CD14-positive monocyte (primary cell): ENCODE data around the gene HCRTR1. TPM values are rescaled to one million over a fixed set of nuclear protein-coding genes. Genes with fewer than 3 reads are reported as not detected.

Experiments used
- DNase-seq, 3 donors: peaks; one replicate each; pipeline ENCODE4 v3.0.0-alpha.2; 2011 to 2022
- H2AFZ ChIP-seq: 2 replicates; pipeline ENCODE4 v1.6.0; 2012; ENCODE audit warnings: mild to moderate bottlenecking, low read depth, low read length, inconsistent platforms; ENCODE audit not compliant: insufficient read depth, poor library complexity, severe bottlenecking
- H3K27ac ChIP-seq, 2 donors: 1 replicate in 1 of 2; 2 replicates in 1 of 2; pipeline ENCODE4 v1.5.1; 2012 to 2013; ENCODE audit warnings: low read length in 2 of 2, control low read depth in 1 of 2, inconsistent platforms in 1 of 2, low read depth in 1 of 2, mild to moderate bottlenecking in 1 of 2
- H3K27me3 ChIP-seq, 2 donors: one replicate each; pipeline versions ENCODE4 v1.6.0 to v1.6.1; 2011 to 2013; ENCODE audit warnings: low read length in 2 of 2; ENCODE audit not compliant: control insufficient read depth in 2 of 2, insufficient read depth in 2 of 2
- H3K36me3 ChIP-seq, 2 donors: replicated peaks in 1 of 2; 1 replicate in 1 of 2; 2 replicates in 1 of 2; pipeline versions ENCODE4 v1.5.1 to v1.6.1; 2012 to 2013; ENCODE audit warnings: low read length in 2 of 2, control low read depth in 1 of 2, inconsistent platforms in 1 of 2, mild to moderate bottlenecking in 1 of 2; ENCODE audit not compliant: insufficient read depth in 2 of 2, control insufficient read depth in 1 of 2
- H3K4me1 ChIP-seq, 2 donors: 1 replicate in 1 of 2; 2 replicates in 1 of 2; pipeline versions ENCODE4 v1.5.1 to v1.6.1; 2012 to 2013; ENCODE audit warnings: low read length in 2 of 2, control low read depth in 1 of 2, inconsistent platforms in 1 of 2, mild to moderate bottlenecking in 1 of 2, moderate library complexity in 1 of 2; ENCODE audit not compliant: insufficient read depth in 2 of 2, control insufficient read depth in 1 of 2
- H3K4me2 ChIP-seq: replicated peaks from 2 replicates; pipeline ENCODE3; 2012; ENCODE audit warnings: low read length, moderate library complexity, mild to moderate bottlenecking; ENCODE audit not compliant: poor library complexity, severe bottlenecking; ENCODE audit errors: extremely low read depth
- H3K4me3 ChIP-seq, 3 experiments: fragments of 200-600 bp in 1 of 3; sonication (generic) in 1 of 3; replicated peaks in 1 of 3; 1 replicate in 2 of 3; 2 replicates in 1 of 3; pipeline ENCODE4 v1.5.1; 2011 to 2013; ENCODE audit warnings: low read length in 3 of 3, mild to moderate bottlenecking in 3 of 3, control low read depth in 2 of 3, low read depth in 2 of 3, inconsistent platforms in 1 of 3, moderate library complexity in 1 of 3
- H3K79me2 ChIP-seq: 2 replicates; pipeline ENCODE4 v1.6.0; 2012; ENCODE audit warnings: mild to moderate bottlenecking, control low read depth, inconsistent platforms, low read length, moderate library complexity; ENCODE audit not compliant: insufficient read depth
- H3K9ac ChIP-seq: 2 replicates; pipeline ENCODE4 v1.6.0; 2017; ENCODE audit warnings: low read length, mild to moderate bottlenecking; ENCODE audit not compliant: insufficient read depth, poor library complexity, severe bottlenecking
- H3K9me3 ChIP-seq, 2 donors: replicated peaks in 1 of 2; 1 replicate in 1 of 2; 2 replicates in 1 of 2; pipeline versions ENCODE4 v1.5.1 to v1.6.1; 2012 to 2013; ENCODE audit warnings: low read length in 2 of 2, control low read depth in 1 of 2; ENCODE audit not compliant: control insufficient read depth in 1 of 2, insufficient read depth in 1 of 2
- H4K20me1 ChIP-seq: 2 replicates; pipeline ENCODE4 v1.6.0; 2012; ENCODE audit warnings: mild to moderate bottlenecking, low read length, control low read depth, moderate library complexity; ENCODE audit not compliant: insufficient read depth
- H3K27ac Mint-ChIP-seq, 7 donors: one replicate each; pipeline ENCODE4 v1.8.0; 2020; ENCODE audit warnings: mild to moderate bottlenecking in 7 of 7, mixed read lengths in 7 of 7, moderate library complexity in 6 of 7, inconsistent platforms in 2 of 7
- H3K27me3 Mint-ChIP-seq, 3 donors: one replicate each; pipeline ENCODE4 v1.8.0; 2021 to 2022; ENCODE audit warnings: low read depth in 3 of 3, mild to moderate bottlenecking in 3 of 3, mixed read lengths in 3 of 3, moderate library complexity in 3 of 3, inconsistent platforms in 1 of 3
- H3K36me3 Mint-ChIP-seq, 2 donors: one replicate each; pipeline ENCODE4 v1.8.0; 2020; ENCODE audit warnings: mixed read lengths in 2 of 2, inconsistent platforms in 1 of 2, mild to moderate bottlenecking in 1 of 2
- H3K4me1 Mint-ChIP-seq: one replicate; pipeline ENCODE4 v1.8.0; 2020; ENCODE audit warnings: mild to moderate bottlenecking, mixed read lengths
- H3K4me3 Mint-ChIP-seq, 2 donors: one replicate each; pipeline ENCODE4 v1.8.0; 2020; ENCODE audit warnings: mild to moderate bottlenecking in 2 of 2, mixed read lengths in 2 of 2, moderate library complexity in 1 of 2
- H3K9me3 Mint-ChIP-seq, 7 donors: one replicate each; pipeline ENCODE4 v1.8.0; 2020 to 2022; ENCODE audit warnings: mixed read lengths in 7 of 7, mild to moderate bottlenecking in 6 of 7, moderate library complexity in 6 of 7, inconsistent platforms in 2 of 7
- WGBS: methylation state at CpG from one replicate; pipeline ENCODE4 v1.1.5; 2013; ENCODE audit warnings: missing lambda C conversion rate; ENCODE audit not compliant: insufficient coverage; 5-methylcytosine and 5-hydroxymethylcytosine counted together
- intact Hi-C, 2 donors: fragments of 100-400 bp; cut with micrococcal nuclease; formaldehyde crosslinking; loops; one replicate each; pipeline versions ENCODE4 v1.15.0 to v1.15.1; 2023
- polyA plus RNA-seq, 3 donors: library from polyadenylated mRNA; depleted of rRNA in 1 of 3; unstranded in 2 of 3; stranded (reverse) in 1 of 3; fragments of 300-500 nt in 2 of 3; fragments of >200 nt in 1 of 3; fragmentation: Illumina TruSeq in 2 of 3; gene quantifications; 1 replicate in 2 of 3; 2 replicates in 1 of 3; pipeline ENCODE4 v1.2.3, GENCODE V29; 2012 to 2021
- TF ChIP-seq, protein P1 (sequence below): fragments of 200-600 bp; IDR thresholded peaks from one replicate; pipeline ENCODE4 v1.8.0; 2022; ENCODE audit warnings: antibody characterized with exemption, mild to moderate bottlenecking

HCRTR1 gene
- polyA plus RNA-seq, 3 donors: not detected

- H3K4me1 Mint-ChIP-seq: peaks cover 13% of the 10 kb centered on the region
- peak overlapping the region; percentile 76 for H2AFZ ChIP-seq
- intact Hi-C loops: loop anchor here in 1 of 2 donors (10.0 kb wide), 1 partner anchor 395 kb away; no protein-coding TSS in a partner anchor
- TF ChIP-seq, protein P1, sequence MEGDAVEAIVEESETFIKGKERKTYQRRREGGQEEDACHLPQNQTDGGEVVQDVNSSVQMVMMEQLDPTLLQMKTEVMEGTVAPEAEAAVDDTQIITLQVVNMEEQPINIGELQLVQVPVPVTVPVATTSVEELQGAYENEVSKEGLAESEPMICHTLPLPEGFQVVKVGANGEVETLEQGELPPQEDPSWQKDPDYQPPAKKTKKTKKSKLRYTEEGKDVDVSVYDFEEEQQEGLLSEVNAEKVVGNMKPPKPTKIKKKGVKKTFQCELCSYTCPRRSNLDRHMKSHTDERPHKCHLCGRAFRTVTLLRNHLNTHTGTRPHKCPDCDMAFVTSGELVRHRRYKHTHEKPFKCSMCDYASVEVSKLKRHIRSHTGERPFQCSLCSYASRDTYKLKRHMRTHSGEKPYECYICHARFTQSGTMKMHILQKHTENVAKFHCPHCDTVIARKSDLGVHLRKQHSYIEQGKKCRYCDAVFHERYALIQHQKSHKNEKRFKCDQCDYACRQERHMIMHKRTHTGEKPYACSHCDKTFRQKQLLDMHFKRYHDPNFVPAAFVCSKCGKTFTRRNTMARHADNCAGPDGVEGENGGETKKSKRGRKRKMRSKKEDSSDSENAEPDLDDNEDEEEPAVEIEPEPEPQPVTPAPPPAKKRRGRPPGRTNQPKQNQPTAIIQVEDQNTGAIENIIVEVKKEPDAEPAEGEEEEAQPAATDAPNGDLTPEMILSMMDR: no peak
- no peaks in the 10 kb centered on the region for H4K20me1 ChIP-seq
- H3K9ac ChIP-seq: no peak overlapping the region
- H3K27ac ChIP-seq: no peak overlapping the region
- peaks cover 18 to 33% (median 21%) of the 10 kb centered on the region in 3 donors for H3K27me3 Mint-ChIP-seq
- no peak for DNase-seq
- WGBS: 78% methylated on average over 4 of the region's 7 CpGs
- peaks cover 0 to 21% of the 10 kb centered on the region in 2 donors for H3K27me3 ChIP-seq
- H3K9me3 Mint-ChIP-seq: peaks cover 0 to 3% (median 0%) of the 10 kb centered on the region in 7 donors
- peaks cover 9 to 10% of the 10 kb centered on the region in 2 donors for H3K4me1 ChIP-seq
- no peaks in the 10 kb centered on the region for H3K9me3 ChIP-seq
- H3K4me3 Mint-ChIP-seq: peak overlapping the region; percentile 3 to 79
- peak overlapping the region in 1 of 7 donors; percentile 48 for H3K27ac Mint-ChIP-seq
- no peaks in the 10 kb centered on the region for H3K79me2 ChIP-seq
- no peaks in the 10 kb centered on the region for H3K36me3 Mint-ChIP-seq
- no peaks in the 10 kb centered on the region for H3K36me3 ChIP-seq
- peak overlapping the region in 1 of 3 experiments; percentile 42 for H3K4me3 ChIP-seq
- peak overlapping the region; percentile 48 for H3K4me2 ChIP-seq
These were observed 51.9 kb downstream of the HCRTR1 start for GRCh38 chr1:31669433-31669785.

GRCh38 chr1:31669786-31670592, 52.5 kb downstream of the HCRTR1 start:
- Histone ChIP-seq H3K9ac (peak overlapping the region; percentile 8), H3K4me2 (peak overlapping the region; percentile 48), H3K4me3 (peak overlapping the region in 1 of 3 experiments; percentile 42), H4K20me1 (no peaks in the 10 kb centered on the region), H3K4me1 (peaks cover 9 to 10% of the 10 kb centered on the region in 2 donors), H3K36me3 (no peaks in the 10 kb centered on the region), H3K9me3 (no peaks in the 10 kb centered on the region), H3K79me2 (no peaks in the 10 kb centered on the region), H3K27me3 (peaks cover 0 to 21% of the 10 kb centered on the region in 2 donors), H2AFZ (peak overlapping the region; percentile 76), H3K27ac (no peak overlapping the region)
- peaks cover 13% of the 10 kb centered on the region for H3K4me1 Mint-ChIP-seq
- H3K4me3 Mint-ChIP-seq: peak overlapping the region; percentile 3 to 79
- 6% methylated on average over 30 of the region's 30 CpGs for WGBS
- H3K27me3 Mint-ChIP-seq: peaks cover 18 to 33% (median 23%) of the 10 kb centered on the region in 3 donors
- DNase-seq: peak in 2 of 3 donors; percentile 15 to 20
- peak overlapping the region in 4 of 7 donors; percentile 9 to 48 (median 38) for H3K27ac Mint-ChIP-seq
- peaks cover 0 to 3% (median 0%) of the 10 kb centered on the region in 7 donors for H3K9me3 Mint-ChIP-seq
- intact Hi-C loops: loop anchor here in 1 of 2 donors (10.0 kb wide), 1 partner anchor 395 kb away; no protein-coding TSS in a partner anchor
- TF ChIP-seq, protein P1: no peak
- no peaks in the 10 kb centered on the region for H3K36me3 Mint-ChIP-seq
